GM12891 (cell line): ENCODE measurements around the gene CKAP5.

ENCODE experiments used
- PAX5 ChIP-seq: IDR thresholded peaks from 2 replicates; pipeline ENCODE4 v1.6.1; 2011; ENCODE audit warnings: low read length, moderate library complexity, mild to moderate bottlenecking; ENCODE audit not compliant: insufficient read depth, severe bottlenecking
- POLR2A ChIP-seq: IDR thresholded peaks from 2 replicates; pipeline ENCODE4 v1.6.1; 2011; ENCODE audit warnings: low read depth, low read length, control low read depth
- POLR2AphosphoS5 ChIP-seq: IDR thresholded peaks from 2 replicates; pipeline ENCODE4 v1.6.1; 2011; ENCODE audit warnings: low read depth, low read length, control low read depth
- SPI1 ChIP-seq: IDR thresholded peaks from 2 replicates; pipeline ENCODE4 v1.6.1; 2011; ENCODE audit warnings: low read depth, low read length, control low read depth

DNA sequence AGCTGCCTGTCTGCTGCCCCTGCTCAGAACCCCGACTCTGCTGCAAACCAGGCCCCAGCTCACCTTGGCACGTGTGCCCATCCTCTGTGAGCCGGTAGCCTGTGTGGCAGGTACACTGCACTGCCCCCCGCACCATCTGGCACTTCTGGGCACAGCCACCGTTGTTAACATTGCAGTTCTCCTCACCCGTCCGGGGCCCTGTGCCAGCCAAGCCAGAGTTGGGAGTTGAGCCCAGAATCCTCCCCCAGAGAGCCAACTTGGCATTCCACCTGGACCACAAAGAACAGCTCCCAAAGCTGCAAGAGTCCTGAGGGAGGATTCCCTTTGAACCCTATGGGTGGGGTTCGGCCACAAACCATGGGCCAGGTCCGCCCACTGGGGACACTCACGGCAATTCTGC is 49.7 kb upstream of the CKAP5 start:
- TF ChIP-seq POLR2AphosphoS5 (no peak), POLR2A (no peak), PAX5 (no peak), SPI1 (no peak)
